Spleen (tissue), 11 donors: ENCODE results near the gene NAMPT. TPM values are rescaled to one million over a fixed set of nuclear protein-coding genes. Genes with fewer than 3 reads are reported as not detected.
A peak's percentile ranks its signal among the peaks of the same experiment; 100 is the strongest.

Experiments used
- DNase-seq: peaks from one replicate; pipeline ENCODE4 v3.0.0-alpha.2; 2020
- H3K27ac ChIP-seq, 8 donors: fragments of 200-600 bp; sonication (generic) in 7 of 8; 1 replicate in 4 of 8; 2 replicates in 4 of 8; pipeline versions ENCODE4 v1.5.0 to v1.8.0; 2016 to 2021; ENCODE audit warnings: inconsistent platforms in 4 of 8, mild to moderate bottlenecking in 4 of 8, moderate library complexity in 1 of 8
- H3K27me3 ChIP-seq, 7 donors: fragments of 200-600 bp; sonication (generic) in 6 of 7; replicated peaks in 1 of 7; 1 replicate in 4 of 7; 2 replicates in 3 of 7; pipeline versions ENCODE4 v1.5.0 to v1.8.0; 2016 to 2021; ENCODE audit warnings: inconsistent platforms in 3 of 7, mild to moderate bottlenecking in 1 of 7
- H3K36me3 ChIP-seq, 6 donors: fragments of 200-600 bp; sonication (generic) in 5 of 6; 1 replicate in 4 of 6; 2 replicates in 2 of 6; pipeline versions ENCODE4 v1.5.0 to v1.8.0; 2016 to 2021; ENCODE audit warnings: inconsistent platforms in 2 of 6
- H3K4me1 ChIP-seq, 6 donors: fragments of 200-600 bp; sonication (generic) in 5 of 6; 1 replicate in 3 of 6; 2 replicates in 3 of 6; pipeline versions ENCODE4 v1.5.0 to v1.8.0; 2016 to 2021; ENCODE audit warnings: inconsistent platforms in 3 of 6
- H3K4me3 ChIP-seq, 8 donors: fragments of 200-600 bp; sonication (generic) in 7 of 8; 1 replicate in 4 of 8; 2 replicates in 4 of 8; pipeline versions ENCODE4 v1.5.0 to v1.8.0; 2016 to 2021; ENCODE audit warnings: inconsistent platforms in 4 of 8, mild to moderate bottlenecking in 4 of 8, moderate library complexity in 2 of 8
- H3K9me3 ChIP-seq, 8 donors: fragments of 200-600 bp; sonication (generic) in 7 of 8; 1 replicate in 4 of 8; 2 replicates in 4 of 8; pipeline versions ENCODE4 v1.5.0 to v1.8.0; 2016 to 2021; ENCODE audit warnings: inconsistent platforms in 4 of 8
- CTCF ChIP-seq, 11 experiments: fragments of 200-600 bp in 7 of 11; fragments of 450-650 bp in 4 of 11; sonication (generic) in 4 of 11; IDR thresholded peaks in 8 of 11; conservative IDR thresholded peaks in 3 of 11; 1 replicate in 7 of 11; 2 replicates in 4 of 11; pipeline versions ENCODE4 v1.4.0 to v1.8.0; 2016 to 2021; ENCODE audit warnings: antibody characterized with exemption in 11 of 11, inconsistent platforms in 4 of 11, mild to moderate bottlenecking in 1 of 11
- POLR2A ChIP-seq, 3 donors: fragments of 450-650 bp; IDR thresholded peaks; one replicate each; pipeline ENCODE4 v1.5.1; 2017; ENCODE audit warnings: antibody characterized with exemption in 3 of 3, mild to moderate bottlenecking in 1 of 3
- POLR2AphosphoS5 ChIP-seq, 3 donors: sonication (generic); formaldehyde crosslinking; IDR thresholded peaks; one replicate each; pipeline ENCODE4 v1.5.1; 2017; ENCODE audit warnings: antibody characterized with exemption in 3 of 3
- WGBS, 5 donors: extraction: QIAGEN DNeasy Blood & Tissue Kit in 3 of 5; methylation state at CpG; one replicate each; pipeline versions ENCODE4 v1.1.5 to v1.1.7; 2013 to 2018; 5-methylcytosine and 5-hydroxymethylcytosine counted together
- intact Hi-C: fragments of 100-400 bp; cut with DNase I; formaldehyde crosslinking; loops from one replicate; pipeline ENCODE4 v1.15.0; 2023; ENCODE audit warnings: low total_unique reads
- polyA plus RNA-seq, 3 donors: library from polyadenylated mRNA; stranded (reverse); fragments of 200-250 nt; gene quantifications; one replicate each; pipeline ENCODE4 v1.2.1, GENCODE V29; 2013
- total RNA-seq, 7 donors: library from RNA; depleted of rRNA in 3 of 7; stranded (reverse); fragments of >200 nt in 3 of 7; fragmentation: NEBNext Ultra II Directional in 4 of 7; extraction: Animal tissue kit (Norgen Biotek cat#: 25700) in 4 of 7; gene quantifications; one replicate each; pipeline versions ENCODE4 v1.1.0 to v1.2.1, GENCODE V29; 2016 to 2021
- donor health status: healthy with polysubstance abuse.
- donor health status: DM: no; HTN: no; CAD: no; lungs with moderate emphysema.
- donor health status: DM: no; HTN: no; CAD: no.
- donor health status: Bipolar disorder and iron deficiency.
- donor health status: healthy.
- donor health status: DM: no; HTN: no; CAD: no.
- donor health status: DM: yes; HTN: yes; CAD: no.

The NAMPT gene
- total and polyA plus RNA-seq, 10 donors: 24.7 to 1,259 (median 314) TPM

- Histone ChIP-seq H3K27ac (peak overlapping the region in 4 of 8 donors; percentile 1 to 98 (median 50)), H3K27me3 (no peaks in the 10 kb centered on the region), H3K36me3 (peaks cover 0 to 62% (median 25%) of the 10 kb centered on the region in 6 donors), H3K9me3 (no peaks in the 10 kb centered on the region), H3K4me1 (peaks cover 9 to 81% (median 39%) of the 10 kb centered on the region in 6 donors), H3K4me3 (no peak overlapping the region)
- intact Hi-C loops: no loop called here
- DNase-seq: no peak
- WGBS, 5 donors: 71 to 92% (median 87%) methylated on average over 2 of the region's 2 CpGs
- TF ChIP-seq POLR2A (IDR thresholded peaks at IDR 0.05) (peak in 1 of 3 donors; percentile 19), POLR2AphosphoS5 (IDR thresholded peaks at IDR 0.05) (no peak), CTCF (IDR thresholded peaks at IDR 0.05 in 8 of 11, conservative IDR thresholded peaks at IDR 0.05 in 3 of 11) (no peak)
Observed at GRCh38 chr7:106278695-106279094, 6.1 kb downstream of the NAMPT start.

- Histone ChIP-seq H3K27me3 (no peaks in the 10 kb centered on the region), H3K4me1 (peaks cover 8 to 81% (median 41%) of the 10 kb centered on the region in 6 donors), H3K9me3 (no peaks in the 10 kb centered on the region), H3K4me3 (peak overlapping the region in 1 of 8 donors; percentile 6), H3K27ac (peak overlapping the region in 3 of 8 donors; percentile 1 to 98 (median 93)), H3K36me3 (peaks cover 0 to 69% (median 27%) of the 10 kb centered on the region in 6 donors)
- intact Hi-C loops: no loop called here
- DNase-seq: no peak
- WGBS, 5 donors: 90 to 100% (median 96%) methylated on average over 1 of the region's 1 CpG
- TF ChIP-seq CTCF (IDR thresholded peaks at IDR 0.05 in 8 of 11, conservative IDR thresholded peaks at IDR 0.05 in 3 of 11) (no peak), POLR2AphosphoS5 (IDR thresholded peaks at IDR 0.05) (peak in 2 of 3 donors; percentile 6 to 41)
Observed at GRCh38 chr7:106277976-106278375, 6.8 kb downstream of the NAMPT start.

- Histone ChIP-seq H3K4me1 (peaks cover 5 to 79% (median 38%) of the 10 kb centered on the region in 6 donors), H3K36me3 (peaks cover 0 to 84% (median 39%) of the 10 kb centered on the region in 6 donors), H3K9me3 (no peaks in the 10 kb centered on the region), H3K27me3 (no peaks in the 10 kb centered on the region), H3K4me3 (no peak overlapping the region), H3K27ac (no peak overlapping the region)
- 93 to 99% (median 95%) methylated on average over 10 of the region's 10 CpGs for WGBS, 5 donors
- intact Hi-C loops: no loop called here
- no peak for TF ChIP-seq CTCF (IDR thresholded peaks at IDR 0.05 in 8 of 11, conservative IDR thresholded peaks at IDR 0.05 in 3 of 11)
- no peak for TF ChIP-seq POLR2A (IDR thresholded peaks at IDR 0.05)
- peak; percentile 35 to 91 (median 59) for TF ChIP-seq POLR2AphosphoS5 (IDR thresholded peaks at IDR 0.05)
- no peak for DNase-seq
Observed at GRCh38 chr7:106276513-106276912, 8.3 kb downstream of the NAMPT start.

GRCh38 chr7:106273009-106273668 lies 11.6 kb downstream of the NAMPT start:
- DNase-seq: no peak
- no peak for TF ChIP-seq CTCF (IDR thresholded peaks at IDR 0.05 in 8 of 11, conservative IDR thresholded peaks at IDR 0.05 in 3 of 11)
- TF ChIP-seq POLR2AphosphoS5 (IDR thresholded peaks at IDR 0.05): peak in 1 of 3 donors; percentile 70
- Histone ChIP-seq H3K9me3 (no peaks in the 10 kb centered on the region), H3K4me1 (peaks cover 0 to 66% (median 27%) of the 10 kb centered on the region in 6 donors), H3K27ac (peak overlapping the region in 5 of 8 donors; percentile 17 to 53 (median 43)), H3K36me3 (peaks cover 0 to 100% (median 69%) of the 10 kb centered on the region in 6 donors), H3K4me3 (no peak overlapping the region), H3K27me3 (no peaks in the 10 kb centered on the region)
- intact Hi-C loops: no loop called here
- 57 to 74% (median 67%) methylated on average over 8 of the region's 8 CpGs for WGBS, 5 donors
